Measurements from ENCODE around the gene PIGM. TPM values are rescaled to one million over a fixed set of nuclear protein-coding genes. Genes with fewer than 3 reads are reported as not detected.

Gene PIGM
- polyA plus RNA-seq, 6 donors from 2014 or later, result 0.98 to 2.0 (median 1.5) TPM

- no peaks in the 10 kb centered on the region for H3K36me3 Mint-ChIP-seq
- H3K4me1 Mint-ChIP-seq, result no peaks in the 10 kb centered on the region
- no peak overlapping the region for H3K4me3 Mint-ChIP-seq
- H3K27me3 Mint-ChIP-seq, result peaks cover 13 to 28% (median 25%) of the 10 kb centered on the region in 3 donors
- H3K9me3 Mint-ChIP-seq, result peaks cover 0 to 2% (median 0%) of the 10 kb centered on the region in 7 donors
- no peak for DNase-seq
- no peak overlapping the region for H3K27ac Mint-ChIP-seq
- ATAC-seq (ENCODE audit: low read depth in 2 of 2), result no peak
Measured at GRCh38 chr1:160005070-160005469, 26.7 kb downstream of the PIGM start.

- no peak for DNase-seq
- Mint-ChIP-seq H3K4me3 (no peak overlapping the region), H3K36me3 (no peaks in the 10 kb centered on the region), H3K27me3 (peaks cover 15 to 23% (median 22%) of the 10 kb centered on the region in 3 donors), H3K4me1 (no peaks in the 10 kb centered on the region), H3K27ac (no peak overlapping the region), H3K9me3 (peaks cover 0 to 2% (median 0%) of the 10 kb centered on the region in 7 donors)
- ATAC-seq (ENCODE audit: low read depth in 2 of 2), result no peak
Measured at GRCh38 chr1:160004425-160004824, 27.4 kb downstream of the PIGM start.

GRCh38 chr1:160004001-160004400, 27.8 kb downstream of the PIGM start:
- Mint-ChIP-seq H3K27me3 (peaks cover 19 to 27% (median 22%) of the 10 kb centered on the region in 3 donors), H3K4me3 (peak overlapping the region in 1 of 8 donors; percentile 34), H3K27ac (no peak overlapping the region), H3K9me3 (peaks cover 0 to 2% (median 0%) of the 10 kb centered on the region in 7 donors), H3K4me1 (no peaks in the 10 kb centered on the region), H3K36me3 (no peaks in the 10 kb centered on the region)
- DNase-seq (no peak), ATAC-seq (ENCODE audit: low read depth in 2 of 2) (no peak)

GRCh38 chr1:160001440-160001839, 30.4 kb downstream of the PIGM start:
- Mint-ChIP-seq H3K9me3 (peaks cover 0 to 2% (median 0%) of the 10 kb centered on the region in 7 donors), H3K27me3 (peaks cover 26 to 39% (median 34%) of the 10 kb centered on the region in 3 donors), H3K36me3 (no peaks in the 10 kb centered on the region), H3K4me3 (no peak overlapping the region), H3K4me1 (no peaks in the 10 kb centered on the region), H3K27ac (no peak overlapping the region)
- ATAC-seq (ENCODE audit: low read depth in 2 of 2) (no peak), DNase-seq (no peak)

- no peak overlapping the region for H3K4me3 Mint-ChIP-seq
- no peaks in the 10 kb centered on the region for H3K4me1 Mint-ChIP-seq
- ATAC-seq (ENCODE audit: low read depth in 2 of 2) (no peak), DNase-seq (no peak)
- H3K27ac Mint-ChIP-seq, result peak overlapping the region in 1 of 6 donors; percentile 34
- no peaks in the 10 kb centered on the region for H3K36me3 Mint-ChIP-seq
- peaks cover 37 to 56% (median 50%) of the 10 kb centered on the region in 3 donors for H3K27me3 Mint-ChIP-seq
- peaks cover 0 to 2% (median 0%) of the 10 kb centered on the region in 7 donors for H3K9me3 Mint-ChIP-seq
Measured at GRCh38 chr1:159999204-159999603, 32.6 kb downstream of the PIGM start.

- Mint-ChIP-seq H3K27me3 (peaks cover 38 to 56% (median 42%) of the 10 kb centered on the region in 3 donors), H3K27ac (no peak overlapping the region)
Measured at GRCh38 chr1:159996653-159997052, 35.1 kb downstream of the PIGM start.

GRCh38 chr1:159994896-159995295, 36.9 kb downstream of the PIGM start:
- Mint-ChIP-seq H3K4me1 (no peaks in the 10 kb centered on the region), H3K36me3 (no peaks in the 10 kb centered on the region), H3K9me3 (no peaks in the 10 kb centered on the region), H3K27ac (no peak overlapping the region), H3K27me3 (peaks cover 39 to 54% (median 47%) of the 10 kb centered on the region in 3 donors), H3K4me3 (no peak overlapping the region)
- no peak for DNase-seq
- ATAC-seq (ENCODE audit: low read depth in 2 of 2), result no peak

More at GRCh38 chr1:159996653-159997052, 35.1 kb downstream of the PIGM start:
- no peak for DNase-seq
- Mint-ChIP-seq H3K4me3 (no peak overlapping the region), H3K4me1 (no peaks in the 10 kb centered on the region), H3K36me3 (no peaks in the 10 kb centered on the region), H3K9me3 (no peaks in the 10 kb centered on the region)
- ATAC-seq (ENCODE audit: low read depth in 2 of 2), result no peak

GRCh38 chr1:159993911-159994310, 37.9 kb downstream of the PIGM start:
- Mint-ChIP-seq H3K27me3 (peaks cover 34 to 47% (median 46%) of the 10 kb centered on the region in 3 donors), H3K9me3 (no peaks in the 10 kb centered on the region), H3K4me1 (no peaks in the 10 kb centered on the region), H3K4me3 (no peak overlapping the region), H3K27ac (no peak overlapping the region), H3K36me3 (no peaks in the 10 kb centered on the region)
- ATAC-seq (ENCODE audit: low read depth in 2 of 2), result no peak
- no peak for DNase-seq

GRCh38 chr1:159992161-159992560, 39.6 kb downstream of the PIGM start:
- no peaks in the 10 kb centered on the region for H3K4me1 Mint-ChIP-seq
- H3K27ac Mint-ChIP-seq, result peak overlapping the region in 1 of 6 donors; percentile 44

GRCh38 chr1:159991513-159991912, 40.3 kb downstream of the PIGM start:
- no peak for DNase-seq
- H3K9me3 Mint-ChIP-seq, result no peaks in the 10 kb centered on the region
- H3K36me3 Mint-ChIP-seq, result no peaks in the 10 kb centered on the region
- H3K27me3 Mint-ChIP-seq, result peaks cover 19 to 53% (median 42%) of the 10 kb centered on the region in 3 donors
- H3K4me3 Mint-ChIP-seq, result peak overlapping the region in 1 of 8 donors; percentile 1
- ATAC-seq (ENCODE audit: low read depth in 2 of 2), result no peak
- H3K4me1 Mint-ChIP-seq, result no peaks in the 10 kb centered on the region
- no peak overlapping the region for H3K27ac Mint-ChIP-seq

More at GRCh38 chr1:159992161-159992560, 39.6 kb downstream of the PIGM start:
- Mint-ChIP-seq H3K4me3 (no peak overlapping the region), H3K27me3 (peaks cover 23 to 57% (median 47%) of the 10 kb centered on the region in 3 donors), H3K9me3 (no peaks in the 10 kb centered on the region), H3K36me3 (no peaks in the 10 kb centered on the region)
- DNase-seq, result no peak
- no peak for ATAC-seq (ENCODE audit: low read depth in 2 of 2)

- Mint-ChIP-seq H3K4me3 (no peak overlapping the region), H3K4me1 (no peaks in the 10 kb centered on the region), H3K9me3 (no peaks in the 10 kb centered on the region), H3K27ac (no peak overlapping the region), H3K36me3 (no peaks in the 10 kb centered on the region), H3K27me3 (peaks cover 17 to 46% (median 33%) of the 10 kb centered on the region in 3 donors)
- no peak for ATAC-seq (ENCODE audit: low read depth in 2 of 2)
- DNase-seq, result no peak
Measured at GRCh38 chr1:159990005-159990404, 41.8 kb downstream of the PIGM start.

- ATAC-seq (ENCODE audit: low read depth in 2 of 2) (no peak), DNase-seq (no peak)
- Mint-ChIP-seq H3K4me3 (no peak overlapping the region), H3K4me1 (no peaks in the 10 kb centered on the region), H3K27ac (no peak overlapping the region), H3K36me3 (no peaks in the 10 kb centered on the region), H3K27me3 (peaks cover 15 to 44% (median 31%) of the 10 kb centered on the region in 3 donors), H3K9me3 (no peaks in the 10 kb centered on the region)
Measured at GRCh38 chr1:159989581-159989980, 42.2 kb downstream of the PIGM start.

GRCh38 chr1:159988006-159988405, 43.8 kb downstream of the PIGM start:
- peaks cover 15 to 46% (median 28%) of the 10 kb centered on the region in 3 donors for H3K27me3 Mint-ChIP-seq
- no peaks in the 10 kb centered on the region for H3K9me3 Mint-ChIP-seq
- H3K36me3 Mint-ChIP-seq, result no peaks in the 10 kb centered on the region
- H3K4me1 Mint-ChIP-seq, result no peaks in the 10 kb centered on the region
- no peak overlapping the region for H3K4me3 Mint-ChIP-seq
- no peak overlapping the region for H3K27ac Mint-ChIP-seq
- DNase-seq (no peak), ATAC-seq (ENCODE audit: low read depth in 2 of 2) (no peak)

- Mint-ChIP-seq H3K27me3 (peaks cover 18 to 42% (median 29%) of the 10 kb centered on the region in 3 donors), H3K36me3 (peaks cover 0 to 4% of the 10 kb centered on the region in 2 donors), H3K4me1 (no peaks in the 10 kb centered on the region), H3K4me3 (no peak overlapping the region), H3K27ac (no peak overlapping the region), H3K9me3 (peaks cover 0 to 3% (median 0%) of the 10 kb centered on the region in 7 donors)
- no peak for DNase-seq
- no peak for ATAC-seq (ENCODE audit: low read depth in 2 of 2)
Measured at GRCh38 chr1:159987186-159987585, 44.6 kb downstream of the PIGM start.

Data from naive B cell (primary cell).